Germinal center (tissue), 1 donor: ENCODE measurements around the gene C12orf43.

ENCODE experiments used
- DNase-seq: peaks from one replicate; pipeline ENCODE4 v3.0.0; 2012; ENCODE audit warnings: mixed read lengths, low spot score

Gene C12orf43

GRCh38 chr12:120999191-121000120 lies 16.8 kb downstream of the C12orf43 start:
- no peak for DNase-seq

- no peak for DNase-seq
Measured at GRCh38 chr12:120998435-120998834, 17.9 kb downstream of the C12orf43 start.

- no peak for DNase-seq
Measured at GRCh38 chr12:120997448-120997847, 18.8 kb downstream of the C12orf43 start.

GRCh38 chr12:120996133-120996746 lies 20.0 kb downstream of the C12orf43 start:
- DNase-seq, result no peak

GRCh38 chr12:120994589-120995337 lies 21.5 kb downstream of the C12orf43 start:
- no peak for DNase-seq

GRCh38 chr12:120994059-120994458 lies 22.2 kb downstream of the C12orf43 start:
- no peak for DNase-seq

GRCh38 chr12:120993496-120993895 lies 22.8 kb downstream of the C12orf43 start:
- DNase-seq, result no peak

- no peak for DNase-seq
Measured at GRCh38 chr12:120992989-120993388, 23.3 kb downstream of the C12orf43 start.

GRCh38 chr12:120991965-120992364 lies 24.3 kb downstream of the C12orf43 start:
- DNase-seq, result no peak

- no peak for DNase-seq
Measured at GRCh38 chr12:120990487-120991055, 25.7 kb downstream of the C12orf43 start.

GRCh38 chr12:120989687-120990086 lies 26.6 kb downstream of the C12orf43 start:
- no peak for DNase-seq

- no peak for DNase-seq
Measured at GRCh38 chr12:120988658-120989057, 27.6 kb downstream of the C12orf43 start.

- no peak for DNase-seq
Measured at GRCh38 chr12:120988234-120988633, 28.1 kb downstream of the C12orf43 start.

GRCh38 chr12:120984351-120984898 lies 31.9 kb downstream of the C12orf43 start:
- DNase-seq, result no peak

GRCh38 chr12:120983759-120984158 lies 32.5 kb downstream of the C12orf43 start:
- no peak for DNase-seq

GRCh38 chr12:120982659-120983058 lies 33.6 kb downstream of the C12orf43 start:
- no peak for DNase-seq

- no peak for DNase-seq
Measured at GRCh38 chr12:120981407-120981941, 34.8 kb downstream of the C12orf43 start.

GRCh38 chr12:120980800-120981368 lies 35.4 kb downstream of the C12orf43 start:
- no peak for DNase-seq

- DNase-seq, result no peak
Measured at GRCh38 chr12:120979862-120980696, 36.2 kb downstream of the C12orf43 start.

GRCh38 chr12:120979220-120979861 lies 36.9 kb downstream of the C12orf43 start:
- DNase-seq, result no peak
